Measurements from ENCODE around the gene RAX2. TPM values are rescaled to one million over a fixed set of nuclear protein-coding genes. Genes with fewer than 3 reads are reported as not detected.

The RAX2 gene
- total and polyA plus RNA-seq, 9 of the 15 experiments (the other 6 are each of a cell fraction or from before 2014, with no cell fraction given) = not detected

- TF ChIP-seq PATZ1 (CRISPR knock-in tag; IDR thresholded peaks at IDR 0.05; ENCODE audit: borderline replicate concordance) (no peak), SOX6 (IDR thresholded peaks at IDR 0.05) (peak; percentile 30; the same call in 1 of the 2 replicates), ZNF511 (CRISPR knock-in tag; IDR thresholded peaks at IDR 0.05) (no peak; the same call in 1 of the 2 replicates), MXD1 (CRISPR knock-in tag; IDR thresholded peaks at IDR 0.05; ENCODE audit: borderline replicate concordance, poor library complexity, severe bottlenecking) (no peak), RHOXF2B (CRISPR knock-in tag; conservative IDR thresholded peaks at IDR 0.05) (no peak), PCBP1 (IDR thresholded peaks at IDR 0.05; ENCODE audit: low read depth, low read length, poor library complexity, severe bottlenecking) (no peak), MEF2D (tag; conservative IDR thresholded peaks at IDR 0.05; ENCODE audit: low read depth) (0 out of 2 replicates have a peak, but pooled peaks have one; percentile 28), EZH2 (IDR thresholded peaks at IDR 0.05; ENCODE audit: borderline replicate concordance, low read depth, low read length) (no peak), ZNF316 (IDR thresholded peaks at IDR 0.05) (no peak), ARID3B (CRISPR knock-in tag; IDR thresholded peaks at IDR 0.05; ENCODE audit: borderline replicate concordance) (no peak), THRA (IDR thresholded peaks at IDR 0.05) (no peak), POLR2B (IDR thresholded peaks at IDR 0.05; ENCODE audit: low read depth, partially characterized antibody) (peak; percentile 73), ZNF512 (tag; IDR thresholded peaks at IDR 0.05) (no peak), SMARCB1 (IDR thresholded peaks at IDR 0.05; ENCODE audit: insufficient read length, low read depth) (no peak), NR0B1 (IDR thresholded peaks at IDR 0.05; ENCODE audit: partially characterized antibody) (no peak), NONO (IDR thresholded peaks at IDR 0.05; ENCODE audit: low read depth in 2 of 2, low read length in 1 of 2) (no peak), ZKSCAN8 (CRISPR knock-in tag; IDR thresholded peaks at IDR 0.05) (peak; percentile 51; the same call in 1 of the 2 replicates), CC2D1A (IDR thresholded peaks at IDR 0.05) (peak; percentile 77)
Measured at GRCh38 chr19:3761382-3762129, 10.5 kb downstream of the RAX2 start, which contains the start of gene APBA3 (continued).

Data from K562 (cell line).